Measurements from ENCODE around the gene PCDH7. TPM values are rescaled to one million over a fixed set of nuclear protein-coding genes. Genes with fewer than 3 reads are reported as not detected.

Gene PCDH7
- total RNA-seq, 2 donors from 2014 or later, result 1.5 to 10.6 TPM

GRCh38 chr4:30724247-30724646 lies 4.1 kb downstream of the PCDH7 start:
- DNase-seq (no peak), ATAC-seq (no peak)
- intact Hi-C loops (cut with DNase I), result no loop called here

- no peak for DNase-seq
- ATAC-seq, result no peak
- intact Hi-C loops (cut with DNase I), result no loop called here
These were observed 5.4 kb downstream of the PCDH7 start for GRCh38 chr4:30725562-30725961.

- DNase-seq (no peak), ATAC-seq (no peak)
- intact Hi-C loops (cut with DNase I), result no loop called here
These were observed 6.0 kb downstream of the PCDH7 start for GRCh38 chr4:30726090-30726675.

GRCh38 chr4:30727409-30727808 lies 7.2 kb downstream of the PCDH7 start:
- ATAC-seq (no peak), DNase-seq (no peak)
- intact Hi-C loops (cut with DNase I), result no loop called here

GRCh38 chr4:30728311-30728710 lies 8.1 kb downstream of the PCDH7 start:
- intact Hi-C loops (cut with DNase I), result no loop called here
- DNase-seq, result no peak
- no peak for ATAC-seq

GRCh38 chr4:30743897-30744296 lies 23.7 kb downstream of the PCDH7 start:
- intact Hi-C loops (cut with DNase I), result no loop called here
- ATAC-seq, result no peak
- no peak for DNase-seq

GRCh38 chr4:30744386-30744785 lies 24.2 kb downstream of the PCDH7 start:
- ATAC-seq (no peak), DNase-seq (no peak)
- intact Hi-C loops (cut with DNase I), result no loop called here

- ATAC-seq (peak; percentile 70), DNase-seq (no peak)
- intact Hi-C loops (cut with DNase I), result no loop called here
These were observed 24.9 kb downstream of the PCDH7 start for GRCh38 chr4:30744957-30745640.

- intact Hi-C loops (cut with DNase I), result no loop called here
- DNase-seq (no peak), ATAC-seq (no peak)
These were observed 26.6 kb downstream of the PCDH7 start for GRCh38 chr4:30746735-30747134.

GRCh38 chr4:30753316-30753715 lies 33.1 kb downstream of the PCDH7 start:
- intact Hi-C loops (cut with DNase I), result no loop called here
- DNase-seq (no peak), ATAC-seq (no peak)

- ATAC-seq, result no peak
These were observed 33.9 kb downstream of the PCDH7 start for GRCh38 chr4:30754021-30754420.

GRCh38 chr4:30755346-30755745 lies 35.2 kb downstream of the PCDH7 start:
- DNase-seq (no peak), ATAC-seq (no peak)
- intact Hi-C loops (cut with DNase I), result no loop called here

More at GRCh38 chr4:30754021-30754420, 33.9 kb downstream of the PCDH7 start:
- intact Hi-C loops (cut with DNase I), result no loop called here
- DNase-seq, result no peak

GRCh38 chr4:30756553-30756952 lies 36.4 kb downstream of the PCDH7 start:
- ATAC-seq, result no peak
- intact Hi-C loops (cut with DNase I), result no loop called here

GRCh38 chr4:30757357-30757756 lies 37.2 kb downstream of the PCDH7 start:
- no peak for DNase-seq
- intact Hi-C loops (cut with DNase I), result no loop called here
- no peak for ATAC-seq

More at GRCh38 chr4:30756553-30756952, 36.4 kb downstream of the PCDH7 start:
- DNase-seq, result no peak

GRCh38 chr4:30760551-30760950 lies 40.4 kb downstream of the PCDH7 start:
- no peak for DNase-seq
- no peak for ATAC-seq
- intact Hi-C loops (cut with DNase I), result no loop called here

GRCh38 chr4:30763321-30763727 lies 43.2 kb downstream of the PCDH7 start:
- intact Hi-C loops (cut with DNase I), result no loop called here

GRCh38 chr4:30765022-30765421 lies 44.9 kb downstream of the PCDH7 start:
- intact Hi-C loops (cut with DNase I), result no loop called here
- ATAC-seq (no peak), DNase-seq (no peak)

More at GRCh38 chr4:30763321-30763727, 43.2 kb downstream of the PCDH7 start:
- ATAC-seq (no peak), DNase-seq (no peak)

- intact Hi-C loops (cut with DNase I), result no loop called here
- no peak for DNase-seq
- no peak for ATAC-seq
These were observed 47.1 kb downstream of the PCDH7 start for GRCh38 chr4:30767147-30767845.

GRCh38 chr4:30768277-30768676 lies 48.1 kb downstream of the PCDH7 start:
- ATAC-seq, result no peak
- intact Hi-C loops (cut with DNase I), result no loop called here

GRCh38 chr4:30769093-30769492 lies 48.9 kb downstream of the PCDH7 start:
- intact Hi-C loops (cut with DNase I), result no loop called here
- ATAC-seq, result no peak
- DNase-seq, result no peak

More at GRCh38 chr4:30768277-30768676, 48.1 kb downstream of the PCDH7 start:
- DNase-seq, result no peak
